GM21381 (cell line): ENCODE measurements around the gene NHS.
"Not testable (repeated sequence)": the region's sequence is repeated elsewhere in the genome, so short reads cannot be mapped to it uniquely, and the experiment has no call there.

Source experiments
- ATAC-seq: cut with Tn5 transposase; IDR thresholded peaks from one replicate; pipeline ENCODE4 v1.9.1; 2021; ENCODE audit warnings: mild to moderate bottlenecking, moderate library complexity; ENCODE audit not compliant: unreplicated experiment

The NHS gene

GRCh38 chrX:17542123-17542522, 167.1 kb downstream of the NHS start:
- no peak for ATAC-seq

DNA sequence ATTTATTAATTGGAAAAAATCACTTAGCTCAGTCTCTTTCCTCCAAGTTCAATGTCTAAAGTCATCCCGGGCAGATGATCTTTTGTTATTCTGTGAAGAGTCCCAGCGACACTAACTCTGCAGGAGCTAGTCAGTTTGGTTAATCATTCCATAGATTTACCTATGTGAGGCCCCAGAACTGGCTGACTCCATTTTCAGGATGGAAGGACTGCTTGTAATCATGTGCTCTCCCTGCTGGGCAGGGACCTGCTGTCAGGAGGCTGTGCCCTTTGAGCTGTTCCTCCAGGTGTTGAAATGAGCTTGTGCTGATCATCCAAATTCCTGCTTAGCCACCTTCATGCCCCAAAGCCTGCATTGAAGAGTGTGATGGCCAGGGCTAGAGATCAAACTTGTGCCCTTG, 169.8 kb downstream of the NHS start:
- no peak for ATAC-seq

DNA sequence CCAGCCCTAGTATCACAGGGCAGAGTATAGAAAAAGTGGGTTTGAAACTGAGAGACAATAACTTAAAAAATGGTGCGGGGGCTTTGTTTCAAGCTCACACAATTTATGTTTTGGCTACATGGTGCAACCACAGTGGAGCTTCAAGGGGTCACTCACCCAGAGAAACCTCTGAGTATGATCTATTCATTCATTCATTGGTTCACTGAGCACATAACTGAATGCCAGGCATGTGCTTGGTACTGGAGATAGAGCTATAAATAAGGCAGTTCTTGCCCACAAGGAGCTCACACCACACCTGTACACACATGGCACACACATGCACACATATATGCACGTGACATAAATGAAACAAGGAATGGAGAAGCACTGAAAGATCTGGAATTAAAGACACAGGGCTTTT, 171.4 kb downstream of the NHS start:
- no peak for ATAC-seq

DNA sequence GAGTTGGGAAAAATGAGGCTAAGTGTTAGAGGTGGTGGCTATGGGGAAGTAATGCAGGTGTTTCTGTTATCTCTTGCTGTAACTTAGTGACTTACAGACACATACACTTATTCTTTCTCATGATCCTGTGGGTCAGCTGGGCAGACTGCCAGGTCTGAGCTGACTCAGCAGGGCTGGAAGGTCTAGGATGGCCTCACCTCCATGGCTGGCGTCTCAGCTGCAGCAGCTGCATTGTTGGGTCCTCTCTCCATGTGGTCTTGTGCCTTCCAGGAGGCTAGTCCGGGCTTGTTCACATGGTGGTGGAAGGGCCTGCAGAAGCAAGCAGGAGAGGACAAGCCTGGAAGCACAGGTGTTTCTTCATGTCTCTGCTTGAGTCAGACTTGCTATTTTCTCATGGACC, 172.7 kb downstream of the NHS start:
- ATAC-seq = peak; percentile 84

GRCh38 chrX:17549107-17549651, 174.2 kb downstream of the NHS start:
- no peak for ATAC-seq

- no peak for ATAC-seq
Measured at GRCh38 chrX:17550011-17550410, 175.0 kb downstream of the NHS start.

- no peak for ATAC-seq
Measured at GRCh38 chrX:17552044-17552650, 177.1 kb downstream of the NHS start.

DNA sequence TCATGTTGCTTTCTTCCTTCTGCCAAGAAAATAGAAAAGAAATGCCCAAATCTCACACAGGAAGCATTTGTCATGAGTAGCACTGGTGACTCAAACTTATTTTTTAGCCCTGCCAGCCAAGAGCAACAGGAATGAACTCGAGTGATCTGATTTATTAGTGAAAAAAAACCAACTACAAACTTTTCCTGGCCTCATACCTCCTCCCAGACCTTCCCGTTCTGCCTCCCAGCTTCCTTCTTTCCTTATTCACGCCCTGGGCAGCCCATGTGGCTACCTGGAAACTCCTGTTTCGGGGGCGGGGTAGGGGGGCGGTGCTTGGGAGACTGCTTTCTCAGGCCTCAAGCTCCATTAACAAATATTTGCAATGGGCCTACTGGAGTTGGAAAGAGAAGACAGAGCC, 178.5 kb downstream of the NHS start:
- ATAC-seq = no peak

DNA sequence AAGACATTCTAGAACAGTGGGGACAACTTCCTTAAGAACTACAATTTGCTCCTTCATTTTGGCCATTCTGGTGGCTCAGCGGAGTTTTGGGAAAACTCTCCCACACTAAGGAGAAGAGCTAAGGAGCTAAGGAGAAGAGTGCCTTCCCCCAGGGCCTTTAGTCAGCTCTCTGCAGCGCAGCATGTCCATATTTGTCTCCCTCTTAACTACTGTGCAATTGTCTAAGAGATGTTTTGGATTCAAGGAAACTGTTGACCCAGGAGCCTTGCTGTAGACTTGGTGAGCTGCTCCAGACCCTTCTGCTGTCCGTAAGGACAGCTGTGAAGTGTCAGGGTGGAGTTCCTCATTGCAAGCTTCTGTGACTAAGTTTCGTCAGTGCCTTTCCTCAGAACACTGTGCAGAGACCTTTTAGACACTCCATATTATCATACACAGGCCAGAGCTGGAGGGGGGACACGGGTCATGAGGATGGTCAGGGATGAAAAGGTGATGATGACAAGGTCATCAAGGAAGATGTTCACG, 179.0 kb downstream of the NHS start:
- ATAC-seq = no peak

- no peak for ATAC-seq
Measured at GRCh38 chrX:17554914-17555313, 179.9 kb downstream of the NHS start.

DNA sequence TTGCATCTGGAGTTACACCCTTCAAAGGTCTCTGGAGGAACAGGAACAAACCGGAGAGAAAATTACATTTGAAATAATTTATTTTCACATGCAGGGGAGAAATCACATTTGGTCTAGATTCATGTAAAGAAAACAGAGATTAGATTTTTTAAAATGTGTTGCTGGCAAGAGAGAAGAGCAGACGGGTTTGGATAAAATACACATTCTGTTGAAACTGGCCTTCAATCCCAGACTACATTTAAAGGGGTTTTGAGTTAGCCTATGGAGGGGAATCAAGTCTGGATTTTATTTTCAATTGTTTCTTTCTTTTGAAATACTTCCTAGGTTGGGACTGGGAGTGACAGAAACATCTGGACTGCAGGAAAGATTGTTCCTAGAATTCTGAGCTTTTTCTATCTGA, 180.8 kb downstream of the NHS start:
- ATAC-seq = no peak

GRCh38 chrX:17559728-17560379, 184.9 kb downstream of the NHS start:
- no peak for ATAC-seq

GRCh38 chrX:17560385-17560784, 185.4 kb downstream of the NHS start:
- ATAC-seq = no peak

GRCh38 chrX:17563076-17563475, 188.1 kb downstream of the NHS start:
- no peak for ATAC-seq

DNA sequence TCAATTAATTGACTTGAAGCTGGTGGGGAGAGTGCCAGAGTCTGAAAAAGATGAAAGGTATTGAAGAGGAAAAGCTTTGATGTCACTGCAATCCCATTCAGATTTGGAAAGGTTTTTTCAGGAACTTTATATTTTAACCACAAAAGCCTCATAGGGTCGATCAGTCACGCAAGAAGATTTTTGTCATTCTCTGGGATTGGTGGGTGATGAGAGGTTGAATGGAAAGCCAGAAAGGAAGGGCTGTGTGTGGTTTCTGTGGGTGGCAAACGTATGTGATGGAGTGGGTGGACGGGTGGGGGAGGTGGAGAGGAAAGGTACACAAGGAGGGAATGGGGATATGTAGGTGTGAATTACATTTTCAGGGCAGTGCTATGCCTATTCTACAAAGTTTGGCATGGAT, 188.5 kb downstream of the NHS start:
- ATAC-seq = no peak

- no peak for ATAC-seq
Measured at GRCh38 chrX:17564689-17565409, 189.8 kb downstream of the NHS start.

- no peak for ATAC-seq
Measured at GRCh38 chrX:17566740-17567139, 191.7 kb downstream of the NHS start.

GRCh38 chrX:17567187-17567586, 192.2 kb downstream of the NHS start:
- no peak for ATAC-seq

GRCh38 chrX:17567821-17568220, 192.8 kb downstream of the NHS start:
- ATAC-seq = no peak

DNA sequence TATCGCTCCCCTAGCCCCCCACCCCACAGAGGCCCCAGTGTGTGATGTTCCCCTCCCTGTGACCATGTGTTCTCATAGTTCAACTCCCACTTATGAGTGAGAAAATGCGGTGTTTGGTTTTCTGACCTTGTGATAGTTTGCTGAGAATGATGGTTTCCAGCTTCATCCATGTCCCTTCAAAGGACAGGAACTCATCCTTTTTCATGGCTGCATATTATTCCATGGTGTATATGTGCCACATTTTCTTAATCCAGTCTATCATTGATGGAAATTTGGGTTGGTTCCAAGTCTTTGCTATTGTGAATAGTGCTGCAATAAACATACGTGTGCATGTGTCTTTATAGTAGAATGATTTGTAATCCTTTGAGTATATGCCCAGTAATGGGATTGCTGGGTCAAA, 193.8 kb downstream of the NHS start:
- ATAC-seq = not testable (repeated sequence)

DNA sequence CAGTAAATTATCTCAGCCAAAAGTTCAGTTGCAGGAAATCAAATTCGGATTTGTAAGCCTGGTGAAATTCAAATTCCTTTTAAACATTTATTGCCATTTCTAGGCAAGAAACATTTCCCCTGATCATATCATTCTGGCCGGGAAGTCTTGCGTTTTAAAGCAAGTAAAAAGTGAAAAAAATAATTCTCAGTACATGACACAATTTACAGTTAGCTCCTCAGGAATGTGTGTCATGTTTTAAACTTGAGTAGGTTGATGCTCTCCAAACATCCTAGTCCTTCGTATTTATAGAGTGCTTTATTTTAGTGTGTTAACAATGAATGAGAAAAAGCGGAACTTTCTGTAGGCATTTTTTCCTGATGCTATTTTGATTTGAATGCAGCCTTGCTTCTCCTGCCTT, 204.0 kb downstream of the NHS start:
- no peak for ATAC-seq
